Stomach (tissue), 4 donors: ENCODE results near the gene ABAT.

Experiments used
- CTCF ChIP-seq, 7 experiments: fragments of 450-650 bp in 4 of 7; fragments of 200-600 bp in 3 of 7; sonication (generic) in 3 of 7; IDR thresholded peaks; one replicate each; pipeline ENCODE4 v1.5.1; 2016 to 2019; ENCODE audit warnings: antibody characterized with exemption in 7 of 7, control low read depth in 2 of 7, mild to moderate bottlenecking in 1 of 7
- POLR2A ChIP-seq, 4 donors: fragments of 450-650 bp; IDR thresholded peaks; one replicate each; pipeline ENCODE4 v1.6.1; 2016; ENCODE audit warnings: antibody characterized with exemption in 4 of 4, control low read depth in 2 of 4, mild to moderate bottlenecking in 1 of 4, moderate library complexity in 1 of 4

GRCh38 chr16:8828541-8829165, 154.2 kb downstream of the ABAT start:
- no peak for TF ChIP-seq CTCF (IDR thresholded peaks at IDR 0.05)
- no peak for TF ChIP-seq POLR2A (IDR thresholded peaks at IDR 0.05)
